C1 segment of cervical spinal cord (tissue), 14 donors: Measurements from ENCODE around the gene RC3H2.
A peak's percentile ranks its signal among the peaks of the same experiment; 100 is the strongest.
"Not testable (repeated sequence)": the region's sequence is repeated elsewhere in the genome, so short reads cannot be mapped to it uniquely, and the experiment has no call there.

Experiments
- DNase-seq, 14 donors: peaks; one replicate each; lab custom pipeline; 2025; lab: John Stamatoyannopoulos, UW

Gene RC3H2

GRCh38 chr9:122929796-122930354, 24.7 kb upstream of the RC3H2 start:
- no peak for DNase-seq

DNA sequence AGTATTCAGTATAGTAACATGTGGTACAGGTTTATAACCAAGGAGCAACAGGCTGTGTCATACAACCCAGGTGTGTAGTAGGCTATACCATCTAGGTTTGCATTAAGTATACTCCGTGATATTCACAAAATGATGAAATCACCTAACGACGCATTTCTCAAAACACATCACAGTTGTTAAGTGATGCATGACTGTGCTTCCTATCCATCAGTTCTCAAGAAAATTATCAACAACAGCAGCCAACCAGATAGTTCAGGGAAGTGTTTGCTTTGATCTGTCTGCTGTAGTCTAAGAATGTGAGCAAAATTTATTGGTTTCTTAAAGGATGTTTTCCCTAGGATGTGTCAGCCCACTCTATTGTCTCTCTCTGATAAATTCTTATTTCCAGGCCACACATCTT, 18.8 kb upstream of the RC3H2 start:
- no peak for DNase-seq

DNA sequence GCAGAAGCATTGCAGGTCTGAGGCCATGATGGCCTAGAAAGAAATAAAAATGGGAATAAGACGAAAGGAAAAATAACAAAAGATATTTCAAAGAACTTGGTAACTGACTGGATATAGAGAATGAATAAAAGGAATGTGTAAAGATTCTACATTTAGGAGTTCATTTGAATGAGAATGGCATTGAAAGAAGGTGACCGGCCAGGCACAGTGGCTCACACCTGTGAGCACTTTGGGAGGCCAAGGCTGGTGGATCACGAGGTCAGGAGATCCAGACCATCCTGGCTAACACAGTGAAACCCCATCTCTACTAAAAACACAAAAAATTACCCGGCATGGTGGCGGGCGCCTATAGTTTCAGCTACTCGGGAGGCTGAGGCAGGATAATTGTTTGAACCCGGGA, 17.6 kb upstream of the RC3H2 start:
- DNase-seq, result no peak

DNA sequence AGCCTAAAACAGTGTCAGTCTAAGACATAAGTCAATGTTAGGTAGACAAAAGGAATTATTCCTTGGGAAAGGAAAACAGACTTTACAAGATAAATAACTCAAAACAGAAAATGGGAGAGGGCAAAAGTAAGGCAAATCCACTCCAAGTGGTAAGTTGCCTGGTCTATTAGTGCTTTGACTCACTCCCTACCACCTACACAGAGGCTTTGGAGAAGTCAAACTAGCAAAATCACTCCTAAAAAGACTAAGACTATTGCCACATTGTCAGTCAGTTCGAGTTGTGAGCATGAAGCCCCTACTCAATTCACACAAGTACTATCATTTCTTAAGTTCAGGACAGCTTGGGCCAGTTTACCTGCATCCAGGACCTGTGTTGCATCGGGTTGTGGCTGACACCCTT, 13.2 kb upstream of the RC3H2 start:
- no peak for DNase-seq

GRCh38 chr9:122912964-122913673, 8.0 kb upstream of the RC3H2 start, which contains the start of gene ZBTB6:
Gene ZBTB6, minus strand, starts transcription at chr9:122913323. Its CDS starts 1,251 bp downstream, at chr9:122912072.
- DNase-seq, result peak in 13 of 14 donors; percentile 18 to 88 (median 74)

GRCh38 chr9:122912671-122912963, 7.5 kb upstream of the RC3H2 start:
- DNase-seq, result no peak

DNA sequence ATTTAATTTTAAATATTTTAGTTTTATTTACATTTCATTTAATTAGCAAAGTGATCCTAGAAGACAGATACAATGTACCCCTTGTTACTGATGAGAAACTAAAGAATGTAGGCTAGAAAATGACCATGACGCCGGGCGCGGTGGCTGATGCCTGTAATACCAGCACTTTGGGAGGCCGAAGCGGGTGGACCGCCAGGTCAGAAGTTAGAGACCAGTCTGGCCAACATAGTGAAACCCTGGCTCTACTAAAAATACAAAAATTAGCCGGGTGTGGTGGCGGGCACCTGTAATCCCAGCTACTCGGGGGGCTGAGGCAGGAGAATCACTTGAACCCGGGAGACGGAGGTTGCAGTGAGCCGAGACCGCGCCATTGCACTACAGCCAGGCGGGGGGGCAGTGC, 963 bp upstream of the RC3H2 start:
- not testable (repeated sequence) for DNase-seq

DNA sequence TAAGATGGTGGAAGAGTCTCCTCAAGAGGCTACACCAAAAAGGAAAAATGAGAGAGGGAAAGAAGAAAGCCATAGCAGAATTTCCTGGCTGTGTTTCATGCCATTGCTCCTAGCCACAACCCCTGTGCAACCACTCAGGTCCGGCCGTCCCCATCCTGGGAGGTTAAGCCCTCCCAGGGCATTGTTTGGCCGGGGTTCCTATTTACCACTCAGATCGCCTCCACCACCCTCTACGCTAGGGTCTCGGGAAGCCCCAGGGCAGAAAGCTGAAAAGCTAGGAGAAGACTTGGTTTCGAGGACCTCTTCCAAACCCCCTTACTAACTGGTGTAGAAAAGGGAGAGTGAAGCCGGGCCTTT, 715 bp downstream of the RC3H2 start:
- peak in 3 of 14 donors; percentile 36 to 70 (median 61) for DNase-seq

DNA sequence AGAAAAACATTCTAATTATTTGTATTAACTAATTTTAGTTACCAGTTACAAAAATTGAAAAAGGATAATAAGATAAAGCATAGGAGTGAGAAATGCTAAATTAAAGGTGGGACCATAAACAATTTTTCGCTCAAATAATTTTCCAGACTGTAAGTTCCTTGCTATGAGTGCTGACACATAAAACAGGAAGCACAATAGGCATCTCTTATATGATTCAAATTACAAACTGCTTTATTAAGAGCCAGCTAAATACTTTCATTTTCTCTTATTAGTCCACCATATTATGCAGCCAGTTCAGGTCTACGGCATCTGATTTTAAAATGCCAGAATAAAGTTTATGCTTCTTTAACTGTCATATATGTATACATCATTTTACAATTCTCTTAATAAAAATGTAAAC, 4.4 kb downstream of the RC3H2 start:
- no peak for DNase-seq

GRCh38 chr9:122897969-122898368, 7.2 kb downstream of the RC3H2 start:
- DNase-seq, result no peak

DNA sequence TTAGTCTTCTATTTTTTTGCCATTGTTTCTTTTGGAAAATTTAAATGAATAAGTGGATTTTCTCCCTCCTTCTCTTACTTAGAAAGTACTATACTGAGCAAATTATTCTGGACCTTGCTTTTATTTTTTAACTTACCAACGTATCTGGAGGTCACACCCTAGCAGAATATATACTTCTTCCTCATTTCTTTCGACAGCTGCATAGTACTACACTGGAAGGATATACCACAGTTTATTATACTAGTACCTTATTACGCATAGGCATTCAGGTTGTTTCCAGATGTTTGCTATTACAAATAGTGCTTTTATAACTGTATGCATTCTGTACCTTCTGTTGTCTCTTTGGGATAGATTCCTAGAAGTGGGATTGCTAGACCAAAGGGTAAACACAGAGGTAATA, 16.7 kb downstream of the RC3H2 start:
- DNase-seq, result no peak

GRCh38 chr9:122883125-122883524, 22.0 kb downstream of the RC3H2 start:
- DNase-seq, result no peak

GRCh38 chr9:122879443-122879842, 25.7 kb downstream of the RC3H2 start:
- no peak for DNase-seq

DNA sequence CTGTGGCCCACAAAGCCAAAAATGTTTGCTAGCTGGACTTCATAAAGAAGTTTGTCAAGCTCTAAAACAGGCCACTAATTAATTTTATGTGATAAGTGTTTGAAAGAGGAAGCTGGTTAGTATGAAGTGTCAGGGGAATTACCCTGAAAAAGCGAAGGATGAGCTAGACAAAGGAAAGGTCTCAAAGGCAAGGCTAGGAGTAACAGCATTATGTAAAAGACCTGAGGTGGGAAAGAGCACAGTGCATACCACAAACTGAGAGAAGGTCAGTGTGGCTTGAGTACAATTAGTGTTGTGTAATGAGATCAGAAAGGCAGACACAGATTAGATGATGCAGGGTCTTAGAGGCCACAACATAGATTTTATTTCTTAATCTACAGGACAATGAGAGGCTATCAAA, 29.6 kb downstream of the RC3H2 start:
- DNase-seq, result no peak

DNA sequence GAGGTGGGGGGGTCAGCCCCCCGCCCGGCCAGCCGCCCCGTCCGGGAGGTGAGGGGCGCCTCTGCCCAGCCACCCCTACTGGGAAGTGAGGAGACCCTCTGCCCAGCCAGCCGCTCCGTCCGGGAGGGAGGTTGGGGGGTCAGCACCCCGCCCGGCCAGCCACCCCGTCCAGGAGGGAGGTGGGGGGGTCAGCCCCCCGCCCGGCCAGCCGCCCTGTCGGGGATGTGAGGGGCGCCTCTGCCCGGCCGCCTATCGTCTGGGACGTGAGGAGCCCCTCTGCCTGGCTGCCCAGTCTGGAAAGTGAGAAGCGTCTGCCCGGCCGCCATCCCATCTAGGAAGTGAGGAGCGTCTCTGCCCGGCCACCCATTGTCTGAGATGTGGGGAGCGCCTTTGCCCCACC, 37.9 kb downstream of the RC3H2 start:
- not testable (repeated sequence) for DNase-seq

DNA sequence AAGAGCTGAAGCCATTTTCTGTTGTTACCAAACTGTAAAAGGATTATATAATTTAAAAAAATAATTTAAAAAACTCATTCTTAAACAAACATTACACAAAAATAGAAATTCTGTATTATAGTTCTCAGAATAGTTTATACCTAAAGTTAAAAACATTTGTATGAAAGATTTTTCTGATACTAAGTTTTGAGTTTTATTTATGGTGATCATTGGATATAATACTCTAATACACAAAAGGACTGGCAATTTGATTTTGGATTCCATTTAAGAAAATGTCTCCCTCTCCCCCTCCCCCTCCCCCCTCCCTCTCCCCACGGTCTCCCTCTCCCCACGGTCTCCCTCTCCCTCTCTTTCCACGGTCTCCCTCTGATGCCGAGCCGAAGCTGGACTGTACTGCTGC, 39.1 kb downstream of the RC3H2 start:
- no peak for DNase-seq

DNA sequence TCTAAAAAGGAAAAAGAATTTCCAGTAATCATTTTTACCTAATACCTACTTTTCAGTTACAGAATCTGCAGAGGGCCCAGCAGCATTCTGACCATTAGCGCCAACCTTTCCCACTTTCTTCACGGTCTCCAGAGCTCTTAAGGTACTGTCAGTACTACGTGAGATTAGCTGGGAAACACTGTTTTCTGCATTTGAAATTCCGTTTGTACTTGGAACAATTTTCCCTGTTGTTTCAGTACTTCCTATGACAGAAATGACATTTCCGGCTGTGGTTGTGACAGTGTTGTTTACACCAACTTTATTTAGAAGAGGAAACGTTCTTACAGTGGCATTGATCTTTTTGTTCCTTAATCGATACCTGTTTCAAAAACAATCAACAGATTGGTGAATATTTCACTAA, 39.9 kb downstream of the RC3H2 start:
- DNase-seq, result no peak

DNA sequence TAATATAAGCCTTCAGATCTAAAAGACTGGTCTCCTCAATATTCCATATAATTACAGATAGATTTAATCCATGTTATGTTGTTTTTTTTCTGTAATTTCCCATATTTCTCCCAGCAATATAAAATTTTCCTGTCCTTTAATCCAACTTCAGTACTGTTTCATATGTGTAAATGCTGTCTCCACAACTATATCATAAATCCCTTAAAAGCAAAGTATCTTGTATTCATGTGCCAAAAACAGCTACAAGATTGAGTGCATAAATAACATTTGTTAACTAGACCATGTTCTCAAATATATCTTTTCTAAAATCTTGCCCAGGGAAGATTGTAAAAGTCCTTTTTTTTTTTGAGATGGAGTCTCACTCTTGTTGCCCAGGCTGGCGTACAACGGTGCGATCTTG, 41.8 kb downstream of the RC3H2 start:
- no peak for DNase-seq

DNA sequence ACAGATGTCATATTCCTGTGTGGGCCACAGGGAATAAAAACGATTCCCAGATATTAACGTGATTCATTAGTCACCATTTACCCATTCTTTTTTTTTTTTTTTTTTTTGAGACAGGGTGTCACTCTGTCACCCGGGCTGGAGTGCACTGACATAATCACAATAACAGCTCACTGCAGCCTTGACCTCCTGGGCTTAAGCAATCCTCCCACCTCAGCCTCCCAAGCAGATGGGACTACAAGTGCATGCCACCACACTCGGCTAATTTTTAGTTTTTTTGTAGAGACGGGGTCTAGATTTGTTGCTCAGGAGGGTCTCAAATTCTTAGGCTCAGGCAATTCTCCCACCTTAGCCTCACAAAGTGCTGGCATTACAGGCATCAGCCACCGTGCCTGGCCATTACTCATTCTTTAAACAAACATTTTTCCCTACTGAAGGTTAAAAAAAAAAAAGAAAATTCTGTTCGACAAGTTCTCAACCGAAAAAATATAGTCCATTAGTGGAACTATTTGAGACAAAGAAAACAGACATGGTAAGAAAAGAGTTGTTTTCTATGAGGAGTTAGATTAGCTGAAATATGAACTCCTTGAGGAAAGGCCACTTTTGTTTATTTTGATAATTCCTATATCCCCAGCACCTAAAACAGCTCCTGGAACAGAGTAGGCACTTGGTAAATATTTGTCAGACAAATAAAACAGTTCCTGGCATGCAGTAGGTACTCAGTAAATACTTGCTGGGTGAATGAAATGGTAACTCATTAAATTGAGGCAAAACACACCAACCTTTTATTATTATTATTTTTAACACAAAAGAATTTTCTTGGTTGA, 44.6 kb downstream of the RC3H2 start:
- DNase-seq, result no peak

- no peak for DNase-seq
Measured at GRCh38 chr9:122857815-122858214, 47.3 kb downstream of the RC3H2 start.

DNA sequence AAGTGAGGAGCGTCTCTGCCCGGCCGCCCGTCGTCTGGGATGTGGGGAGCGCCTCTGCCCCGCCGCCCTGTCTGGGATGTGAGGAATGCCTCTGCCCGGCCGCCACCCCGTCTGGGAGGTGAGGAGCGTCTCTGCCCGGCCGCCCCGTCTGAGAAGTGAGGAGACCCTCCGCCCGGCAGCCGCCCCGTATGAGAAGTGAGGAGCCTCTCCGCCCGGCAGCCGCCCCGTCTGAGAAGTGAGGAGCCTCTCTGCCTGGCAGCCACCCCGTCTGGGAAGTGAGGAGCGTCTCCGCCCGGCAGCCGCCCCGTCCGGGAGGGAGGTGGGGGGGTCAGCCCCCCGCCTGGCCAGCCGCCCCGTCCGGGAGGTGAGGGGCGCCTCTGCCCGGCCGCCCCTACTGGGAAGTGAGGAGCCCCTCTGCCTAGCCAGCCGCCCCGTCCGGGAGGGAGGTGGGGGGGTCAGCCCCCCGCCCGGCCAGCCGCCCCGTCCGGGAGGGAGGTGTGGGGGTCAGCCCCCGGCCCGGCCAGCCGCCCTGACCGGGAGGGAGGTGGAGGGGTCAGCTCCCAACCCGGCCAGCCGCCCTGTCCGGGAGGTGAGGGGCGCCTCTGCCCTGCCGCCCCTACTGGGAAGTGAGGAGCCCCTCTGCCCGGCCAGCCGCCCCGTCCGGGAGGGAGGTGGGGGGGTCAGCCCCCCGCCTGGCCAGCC, 52.9 kb downstream of the RC3H2 start:
- DNase-seq, result not testable (repeated sequence)

DNA sequence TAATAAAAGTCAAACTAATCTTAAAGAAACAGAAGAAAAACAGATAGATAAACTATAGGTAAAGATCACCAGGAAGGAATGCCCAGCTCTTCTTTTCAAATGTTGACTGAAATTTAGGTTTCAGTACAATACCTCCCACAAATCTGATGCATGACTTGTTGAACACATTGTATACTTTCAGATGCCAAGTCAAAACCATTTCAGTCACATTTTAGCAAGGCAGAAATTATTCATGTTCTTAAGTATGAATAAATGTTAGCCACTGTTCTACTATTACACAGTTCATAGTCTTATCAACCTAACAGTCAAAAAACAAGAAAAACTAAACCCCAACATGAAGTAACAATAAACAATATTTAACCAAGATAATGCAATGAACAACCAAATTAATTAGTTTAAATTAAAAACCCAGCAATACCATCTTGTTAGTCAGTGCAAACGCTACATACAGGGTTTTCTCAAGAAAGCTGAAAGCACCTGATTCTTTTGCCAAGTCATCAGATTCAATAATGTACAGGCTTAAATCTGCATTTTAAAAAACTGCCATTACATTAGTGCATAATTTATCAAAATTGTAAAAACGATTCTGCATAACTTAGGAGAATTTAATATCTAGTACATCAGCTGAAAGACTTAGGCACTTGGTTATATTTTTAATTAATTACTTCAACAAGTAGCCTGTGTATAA, 56.8 kb downstream of the RC3H2 start:
- no peak for DNase-seq
